Measurements from ENCODE around the gene SAMD3.

Gene SAMD3

DNA sequence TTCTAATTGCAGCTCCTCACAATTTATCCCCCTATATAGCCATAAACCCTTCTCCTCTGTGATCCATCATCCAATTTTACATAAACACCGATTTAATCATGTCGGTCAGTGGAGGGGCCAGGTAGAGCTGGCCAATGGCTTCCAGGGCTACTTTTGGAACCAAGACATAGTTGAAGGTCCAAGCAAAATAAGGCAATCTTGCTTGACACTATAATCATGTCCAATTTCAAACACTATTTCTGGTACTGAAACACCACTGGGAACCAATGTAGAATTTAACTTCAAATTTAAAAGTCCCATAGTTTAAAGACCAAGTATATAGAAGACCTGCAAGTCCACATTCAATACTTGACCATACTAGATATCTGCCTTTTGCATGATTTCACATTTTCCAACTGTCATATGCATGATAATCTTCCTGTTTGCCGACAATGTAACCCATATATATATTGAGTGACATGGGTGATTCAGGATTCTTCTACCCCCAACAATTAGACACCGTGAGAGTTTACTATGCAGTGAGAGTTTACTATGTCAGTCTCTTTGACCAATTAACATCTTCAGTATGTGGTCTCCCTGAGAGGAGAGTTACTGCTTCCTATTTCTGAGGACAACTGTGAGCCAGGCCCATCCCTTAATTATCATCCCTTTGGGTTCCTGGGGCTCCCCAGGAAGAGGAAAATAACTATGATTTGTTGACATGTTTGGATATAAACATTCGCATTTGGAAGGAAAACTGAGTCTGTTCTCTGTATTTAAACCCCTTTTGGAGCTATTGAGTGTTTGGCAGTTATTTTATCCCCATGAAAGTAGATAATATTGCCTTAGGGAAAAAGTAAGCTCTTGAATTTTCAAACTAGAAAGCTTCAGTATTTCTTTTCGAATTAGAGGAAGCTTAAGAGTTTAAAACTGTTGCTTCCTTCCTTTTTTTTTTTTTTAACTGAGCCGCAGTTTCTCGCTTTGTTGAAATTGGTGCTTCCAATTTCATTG lies 31.8 kb downstream of the SAMD3 start:
- TF ChIP-seq, protein P1, sequence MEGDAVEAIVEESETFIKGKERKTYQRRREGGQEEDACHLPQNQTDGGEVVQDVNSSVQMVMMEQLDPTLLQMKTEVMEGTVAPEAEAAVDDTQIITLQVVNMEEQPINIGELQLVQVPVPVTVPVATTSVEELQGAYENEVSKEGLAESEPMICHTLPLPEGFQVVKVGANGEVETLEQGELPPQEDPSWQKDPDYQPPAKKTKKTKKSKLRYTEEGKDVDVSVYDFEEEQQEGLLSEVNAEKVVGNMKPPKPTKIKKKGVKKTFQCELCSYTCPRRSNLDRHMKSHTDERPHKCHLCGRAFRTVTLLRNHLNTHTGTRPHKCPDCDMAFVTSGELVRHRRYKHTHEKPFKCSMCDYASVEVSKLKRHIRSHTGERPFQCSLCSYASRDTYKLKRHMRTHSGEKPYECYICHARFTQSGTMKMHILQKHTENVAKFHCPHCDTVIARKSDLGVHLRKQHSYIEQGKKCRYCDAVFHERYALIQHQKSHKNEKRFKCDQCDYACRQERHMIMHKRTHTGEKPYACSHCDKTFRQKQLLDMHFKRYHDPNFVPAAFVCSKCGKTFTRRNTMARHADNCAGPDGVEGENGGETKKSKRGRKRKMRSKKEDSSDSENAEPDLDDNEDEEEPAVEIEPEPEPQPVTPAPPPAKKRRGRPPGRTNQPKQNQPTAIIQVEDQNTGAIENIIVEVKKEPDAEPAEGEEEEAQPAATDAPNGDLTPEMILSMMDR (conservative IDR thresholded peaks at IDR 0.05; ENCODE audit: low read depth, low read length), result no peak
- no peak overlapping the region for H3K4me3 ChIP-seq (ENCODE audit: low read length)

DNA sequence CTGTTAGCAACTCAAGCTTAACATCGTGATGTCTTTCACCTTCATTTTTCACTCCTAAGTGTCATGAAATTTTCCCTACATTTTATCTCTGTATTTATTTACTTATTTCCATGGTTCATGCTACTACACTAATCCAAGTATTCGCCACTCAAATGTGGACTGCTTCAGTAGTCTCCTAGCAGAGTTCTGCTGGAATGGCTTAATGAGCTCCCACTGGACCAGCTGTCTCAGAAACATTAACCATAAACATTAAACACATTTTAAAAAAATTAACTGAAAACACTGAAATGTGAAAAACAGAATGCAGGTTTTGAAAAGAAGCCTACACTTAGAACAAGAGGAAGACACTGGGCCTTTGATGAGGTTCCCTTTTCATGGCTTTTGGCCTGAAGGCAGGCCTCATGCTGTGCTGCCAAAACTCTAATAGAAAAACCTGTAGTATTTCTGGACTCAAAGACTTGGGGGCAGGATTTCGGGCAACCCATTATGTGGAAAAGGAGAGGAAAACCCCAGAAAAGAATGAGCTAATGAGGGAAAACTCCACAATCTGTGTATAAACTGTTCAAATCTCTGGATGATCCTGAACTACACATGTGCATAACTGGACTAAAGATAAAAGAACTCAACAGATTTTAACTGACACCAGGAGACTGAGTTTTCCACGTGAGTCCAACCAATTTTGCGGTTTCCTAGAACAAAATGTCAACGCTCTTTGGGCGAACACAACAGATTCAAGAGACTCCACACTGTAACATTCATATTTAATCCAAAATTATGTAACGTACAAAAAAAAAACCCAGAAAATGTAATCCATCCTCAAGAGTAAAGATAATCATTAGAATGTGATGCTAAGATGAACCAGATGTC lies 33.0 kb downstream of the SAMD3 start:
- TF ChIP-seq, protein P1 (conservative IDR thresholded peaks at IDR 0.05; ENCODE audit: low read depth, low read length), result no peak
- no peak for DNase-seq (ENCODE audit: low read depth)
- no peak overlapping the region for H3K4me3 ChIP-seq (ENCODE audit: low read length)

More for the DNA sequence above, 31.8 kb downstream of the SAMD3 start:
- DNase-seq (ENCODE audit: low read depth), result no peak

DNA sequence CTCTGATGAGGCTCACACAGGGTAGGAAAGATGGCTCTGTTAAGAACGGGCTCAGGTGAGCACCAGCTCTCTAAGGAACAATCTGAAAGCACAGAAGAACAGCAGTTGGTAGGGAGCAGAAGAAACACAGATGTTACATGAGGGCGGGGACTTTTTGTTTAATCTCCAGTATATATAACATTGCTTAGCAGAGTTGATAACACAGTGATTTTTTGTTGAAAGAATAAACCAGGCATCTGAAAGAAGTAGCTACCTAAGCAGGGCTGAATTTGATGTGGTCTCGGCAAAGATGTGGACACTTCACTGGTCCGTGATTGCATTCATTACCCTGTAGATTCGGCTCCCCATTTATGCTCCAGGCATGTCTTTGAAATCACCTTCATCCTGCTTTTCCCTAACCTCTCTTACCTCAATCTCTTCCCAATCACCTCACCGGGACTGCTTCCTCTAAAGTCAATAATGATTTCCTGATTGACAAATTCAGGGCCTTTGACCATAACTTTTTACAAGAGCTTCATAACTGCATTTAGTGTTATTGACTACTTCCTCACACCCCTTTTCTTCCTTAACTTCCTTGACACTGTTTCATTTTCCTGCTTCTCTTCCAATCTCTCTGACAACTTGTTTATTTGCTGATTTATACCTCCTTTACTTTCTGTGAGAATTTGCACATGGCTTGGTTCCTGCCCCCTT lies 34.4 kb downstream of the SAMD3 start:
- H3K4me3 ChIP-seq (ENCODE audit: low read length), result no peak overlapping the region
- TF ChIP-seq, protein P1 (conservative IDR thresholded peaks at IDR 0.05; ENCODE audit: low read depth, low read length), result no peak
- DNase-seq (ENCODE audit: low read depth), result no peak

DNA sequence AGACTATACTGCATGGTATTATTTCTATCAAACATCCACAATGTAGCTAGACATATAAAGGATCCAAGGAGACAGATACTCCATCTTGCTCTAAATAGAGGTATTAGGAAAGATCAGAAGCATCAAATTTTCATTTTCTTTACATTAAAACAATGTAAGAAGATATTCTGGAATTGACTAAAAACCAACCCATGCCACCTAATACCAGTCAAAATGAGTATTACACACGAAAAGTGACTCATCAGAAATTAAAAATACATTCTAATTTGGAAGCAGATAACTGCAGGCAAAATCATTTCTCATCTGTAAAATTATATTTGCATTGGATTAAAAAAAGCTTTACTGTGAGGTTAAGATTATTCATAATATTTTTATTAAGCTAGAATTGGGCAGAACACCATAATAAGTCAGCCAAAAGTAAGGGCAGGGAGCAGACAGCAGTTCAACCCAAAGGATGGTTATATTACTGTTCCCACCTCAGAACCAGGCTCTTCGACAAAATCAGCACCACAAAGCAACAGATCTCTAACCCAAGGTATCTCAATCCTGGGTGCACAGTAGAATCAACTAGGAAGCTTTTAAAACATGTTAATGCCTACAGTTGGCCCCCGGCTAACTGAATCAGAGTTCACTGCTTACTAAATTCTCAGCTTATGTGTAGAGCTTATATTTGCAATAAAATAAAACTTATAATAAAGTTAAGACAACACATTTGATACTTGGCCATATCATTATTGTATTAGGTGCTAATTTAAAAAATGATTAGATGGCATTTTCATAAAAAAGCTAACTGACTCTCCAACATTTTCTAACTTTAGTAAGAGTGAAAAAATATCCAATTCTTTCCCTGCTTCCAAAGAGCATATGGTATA lies 35.2 kb downstream of the SAMD3 start:
- TF ChIP-seq, protein P1 (conservative IDR thresholded peaks at IDR 0.05; ENCODE audit: low read depth, low read length), result no peak
- no peak for DNase-seq (ENCODE audit: low read depth)
- H3K4me3 ChIP-seq (ENCODE audit: low read length), result no peak overlapping the region

DNA sequence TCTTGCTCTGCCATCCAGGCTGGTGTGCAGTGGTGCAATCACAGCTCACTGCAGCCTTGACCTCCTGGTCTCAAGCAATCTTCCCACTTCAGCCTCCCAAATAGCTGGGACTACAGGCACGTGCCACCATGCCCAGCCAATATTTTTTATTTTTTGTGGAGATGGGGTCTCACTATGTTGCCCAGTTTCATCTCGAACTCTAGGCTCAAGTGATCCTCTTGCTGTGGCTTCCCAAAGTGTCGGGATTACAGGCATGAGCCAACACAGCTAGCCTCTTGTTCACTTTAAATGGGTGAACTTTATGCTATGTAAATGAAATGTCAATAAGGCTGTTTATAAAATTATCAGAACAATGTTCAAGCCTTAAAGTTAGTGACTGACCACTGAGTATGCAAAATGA lies 37.1 kb downstream of the SAMD3 start:
- no peak overlapping the region for H3K4me3 ChIP-seq (ENCODE audit: low read length)
- no peak for DNase-seq (ENCODE audit: low read depth)
- TF ChIP-seq, protein P1 (conservative IDR thresholded peaks at IDR 0.05; ENCODE audit: low read depth, low read length), result no peak

Measured in retinal pigment epithelial cell (primary cell).